GM18502 (cell line): ENCODE results near the gene FAM168A.

Experiments used
- ATAC-seq: cut with Tn5 transposase; IDR thresholded peaks from one replicate; pipeline ENCODE4 v1.9.1; 2021; ENCODE audit warnings: mild to moderate bottlenecking; ENCODE audit not compliant: unreplicated experiment, poor library complexity

The FAM168A gene, protein sequence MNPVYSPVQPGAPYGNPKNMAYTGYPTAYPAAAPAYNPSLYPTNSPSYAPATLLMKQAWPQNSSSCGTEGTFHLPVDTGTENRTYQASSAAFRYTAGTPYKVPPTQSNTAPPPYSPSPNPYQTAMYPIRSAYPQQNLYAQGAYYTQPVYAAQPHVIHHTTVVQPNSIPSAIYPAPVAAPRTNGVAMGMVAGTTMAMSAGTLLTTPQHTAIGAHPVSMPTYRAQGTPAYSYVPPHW

DNA sequence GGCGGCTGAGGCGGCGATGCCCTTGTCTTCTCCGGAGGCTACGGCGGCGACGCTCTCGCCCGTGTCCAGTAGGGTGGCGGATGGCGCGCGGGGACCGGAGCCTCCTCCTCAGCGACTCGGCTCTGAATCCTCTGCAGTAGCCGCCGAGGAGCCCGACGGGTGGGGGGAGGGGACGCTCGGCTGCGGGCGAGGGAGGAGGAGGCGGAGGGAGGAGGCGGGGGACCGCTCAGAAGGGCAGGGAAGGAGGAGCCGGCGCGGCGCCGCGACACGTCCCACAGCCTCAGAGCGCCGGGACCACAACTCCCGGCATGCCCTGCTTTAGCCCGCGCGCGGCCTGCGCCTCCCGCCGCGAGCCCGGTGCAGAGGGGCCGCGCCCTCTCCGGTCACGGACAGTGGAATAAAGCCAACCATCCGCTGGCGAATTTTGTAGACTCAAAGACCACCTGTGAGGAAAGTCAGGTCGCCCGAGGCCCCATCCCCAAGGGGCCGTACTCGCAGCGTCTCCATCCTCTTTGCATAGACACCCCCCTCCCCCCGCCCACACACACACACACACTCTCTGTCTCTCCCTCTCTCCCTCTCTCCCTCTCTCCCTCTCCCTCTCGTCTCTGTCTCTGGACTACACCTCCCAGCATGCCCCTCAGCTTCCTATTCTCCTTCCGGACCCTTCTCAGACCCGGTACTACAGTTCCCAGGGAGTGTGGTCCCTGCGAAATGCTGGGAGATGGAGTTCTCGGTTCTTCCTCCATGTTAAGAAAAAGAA, at the start of gene FAM168A:
TSS of gene FAM168A (minus strand) at position 157 of the 763 bp plus-strand sequence. CDS start 129,638 bp downstream, outside the sequence.
- peak; percentile 92 for ATAC-seq

DNA sequence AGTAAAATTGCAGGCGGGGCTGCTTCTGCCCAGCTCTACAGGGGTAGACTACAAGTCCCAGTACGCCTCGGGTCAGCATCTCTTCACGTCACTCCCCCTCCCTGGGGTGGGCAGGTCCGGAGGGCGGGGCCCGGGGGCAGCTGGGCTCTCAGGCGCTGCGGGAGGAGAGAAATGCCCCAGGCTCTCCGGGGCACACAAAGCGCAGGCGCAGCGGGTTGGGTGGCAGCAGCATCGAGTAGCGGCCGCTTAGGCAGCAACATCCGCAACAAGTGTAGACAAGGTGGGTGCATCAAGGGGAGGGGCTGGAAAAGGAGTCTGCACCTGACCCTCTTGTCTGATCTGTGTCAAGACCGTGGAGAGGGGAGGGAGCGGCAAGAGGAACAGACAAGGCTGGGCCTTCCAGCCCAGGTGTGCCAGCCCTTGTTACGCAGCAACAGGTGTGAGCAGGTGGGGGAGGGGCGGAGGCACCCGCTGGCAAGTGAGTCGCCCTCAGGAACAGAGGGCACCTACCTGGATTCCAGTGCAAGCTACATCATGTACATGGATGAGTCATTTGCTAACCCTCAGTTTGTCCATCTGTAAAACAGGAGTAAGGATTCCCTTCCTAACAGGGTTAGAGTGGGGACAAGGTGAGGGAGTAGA, 49.7 kb upstream of the FAM168A start:
- ATAC-seq, result peak; percentile 58

DNA sequence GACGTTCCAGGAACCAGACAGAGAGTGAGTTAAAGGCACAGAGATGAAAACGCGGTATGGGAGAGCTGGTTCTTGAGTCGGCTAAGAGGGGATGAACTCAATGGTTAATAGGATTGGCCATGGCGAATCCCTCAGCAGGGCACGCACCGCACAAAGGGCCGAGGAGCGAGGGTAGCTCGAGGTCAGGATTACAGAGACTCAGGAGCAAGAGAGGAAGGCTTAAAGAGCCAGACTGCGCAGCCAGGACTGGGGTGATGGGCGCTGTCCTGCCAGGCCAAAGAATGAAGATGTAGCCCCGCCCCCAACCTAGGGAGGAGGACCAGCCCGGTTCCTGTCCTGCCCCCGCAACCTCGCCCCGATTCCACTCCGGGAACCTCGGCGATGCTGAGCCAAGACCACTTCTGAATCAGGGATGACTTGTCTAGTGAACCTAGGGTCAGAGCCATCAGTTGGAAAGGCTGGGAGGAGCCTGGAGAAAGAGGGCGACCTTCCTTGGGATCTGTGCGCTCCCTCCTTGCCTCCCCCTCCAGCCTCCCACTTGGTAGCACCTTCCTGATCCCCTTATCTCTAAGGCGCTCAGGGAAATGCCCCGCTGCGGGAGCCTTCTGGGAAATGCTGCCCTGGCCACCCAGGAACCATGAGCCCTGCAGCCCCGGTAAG, 48.2 kb upstream of the FAM168A start, which contains the start of gene PLEKHB1:
TSS of gene PLEKHB1 (plus strand) at position 610 of the 660 bp plus-strand sequence. CDS start at position 638, 28 bp downstream.
- no peak for ATAC-seq

DNA sequence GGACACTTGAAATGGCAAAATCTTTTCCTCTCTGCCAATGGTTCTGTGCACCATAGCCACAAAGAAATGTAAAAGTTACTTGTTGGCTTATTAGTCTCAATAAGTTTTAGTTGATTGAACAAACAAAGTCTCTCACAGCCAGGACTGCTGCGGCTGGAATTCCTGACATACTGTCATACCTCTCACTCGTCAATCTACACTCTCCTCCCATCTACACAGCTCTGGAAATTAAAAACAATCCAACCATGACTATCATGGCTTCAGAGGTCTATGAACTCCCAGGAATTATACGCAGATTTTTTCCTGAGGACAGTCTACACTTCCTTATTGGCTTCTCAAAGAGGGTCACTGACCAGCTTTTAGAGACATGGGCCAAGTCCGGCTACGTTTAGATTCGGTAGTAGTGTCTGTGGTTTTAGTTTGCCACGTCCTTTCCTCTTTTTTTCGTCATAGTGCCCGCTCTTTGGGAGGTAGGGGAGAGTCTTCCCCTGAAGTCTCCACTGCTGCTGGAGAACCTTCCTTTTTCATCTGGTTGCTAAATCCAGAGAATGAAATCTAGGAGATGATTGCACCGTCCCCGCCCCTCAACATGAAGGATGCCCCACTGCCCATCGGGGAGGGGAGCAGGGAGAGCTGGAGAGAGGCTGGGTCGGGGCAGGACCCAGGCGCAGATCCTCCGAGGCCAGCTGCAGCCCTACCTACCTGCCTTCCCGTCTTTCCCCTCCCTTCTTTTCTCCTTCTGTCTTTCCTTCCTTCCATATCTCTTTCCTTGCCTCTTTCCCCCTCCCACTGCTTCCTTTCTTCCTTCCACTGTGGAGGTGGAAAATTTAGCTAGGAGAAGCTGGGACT, 47.4 kb upstream of the FAM168A start:
- no peak for ATAC-seq

DNA sequence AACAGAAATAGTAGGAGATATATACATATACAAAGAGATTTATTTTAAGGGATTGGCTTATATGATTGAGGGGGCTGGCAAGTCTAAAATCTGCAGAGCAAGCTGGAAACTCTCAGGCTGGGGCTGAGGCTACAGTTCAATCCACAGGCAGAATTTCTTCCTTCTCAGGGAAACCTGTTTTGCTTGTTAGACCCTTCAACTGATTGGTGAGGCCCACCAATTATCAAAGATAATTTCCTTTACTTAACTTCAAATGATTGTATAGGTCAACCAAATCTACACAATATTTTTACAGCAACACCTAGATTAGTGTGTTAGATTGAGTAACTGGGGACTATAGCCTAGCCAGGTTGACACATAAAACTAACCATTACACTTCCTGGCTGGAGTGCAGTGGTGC, 43.8 kb upstream of the FAM168A start:
- no peak for ATAC-seq

DNA sequence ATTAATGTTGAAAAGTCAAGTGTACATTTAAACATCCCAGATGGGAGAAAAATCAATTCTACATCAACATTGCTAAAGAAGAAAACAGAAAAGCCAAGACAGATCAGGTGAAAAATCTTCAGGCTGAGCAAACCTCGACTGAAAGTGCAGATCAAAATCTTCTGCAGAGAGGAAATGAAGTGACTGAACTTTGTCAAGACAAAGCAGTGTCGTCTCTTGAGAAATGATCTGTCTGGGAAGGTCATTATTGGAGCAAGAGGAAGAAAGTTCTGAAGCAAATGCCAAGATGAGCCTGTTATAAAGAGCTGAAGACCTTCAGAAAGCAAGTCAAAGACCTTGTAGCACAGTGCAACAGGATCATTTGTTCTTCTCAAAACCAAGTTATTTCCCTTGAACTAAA, 42.7 kb upstream of the FAM168A start:
- no peak for ATAC-seq

DNA sequence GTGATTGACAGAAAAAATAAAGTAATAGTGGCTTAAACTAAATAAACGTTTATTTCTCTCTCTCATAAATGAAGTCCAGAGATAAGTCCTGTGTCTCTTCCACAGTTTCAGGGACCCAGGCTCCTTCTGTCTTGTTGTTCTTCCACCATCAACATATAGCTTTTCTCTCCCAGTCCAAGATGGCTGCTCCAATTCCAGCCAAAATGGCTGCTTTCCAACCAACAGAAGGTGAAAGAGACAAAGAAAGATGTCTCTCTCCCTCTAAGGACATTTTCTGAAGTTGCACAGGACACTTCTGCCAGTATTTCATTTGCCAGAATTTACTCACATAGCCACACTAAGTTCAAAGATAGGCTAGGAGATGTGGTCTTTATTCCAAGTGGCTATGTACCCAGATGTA, 39.1 kb upstream of the FAM168A start:
- ATAC-seq, result no peak

DNA sequence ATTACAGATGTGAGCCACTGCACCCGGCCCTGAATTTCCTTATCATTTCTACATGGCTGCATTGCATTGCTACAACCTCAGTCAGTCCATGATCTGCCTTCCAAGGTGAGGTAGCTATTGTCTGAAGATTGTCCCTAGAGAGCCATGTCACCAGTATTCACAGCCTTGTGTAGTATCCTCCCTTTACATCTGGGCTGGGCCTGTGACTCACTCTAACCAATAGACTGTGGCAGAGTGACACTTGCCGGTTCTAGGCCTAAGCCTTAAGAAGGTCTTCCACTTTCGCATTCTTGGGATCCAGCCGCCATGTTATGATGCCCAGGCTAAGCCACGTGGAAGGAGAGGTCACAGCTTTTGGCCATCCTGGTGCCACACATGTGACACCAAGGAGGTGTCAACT, 38.3 kb upstream of the FAM168A start:
- no peak for ATAC-seq

DNA sequence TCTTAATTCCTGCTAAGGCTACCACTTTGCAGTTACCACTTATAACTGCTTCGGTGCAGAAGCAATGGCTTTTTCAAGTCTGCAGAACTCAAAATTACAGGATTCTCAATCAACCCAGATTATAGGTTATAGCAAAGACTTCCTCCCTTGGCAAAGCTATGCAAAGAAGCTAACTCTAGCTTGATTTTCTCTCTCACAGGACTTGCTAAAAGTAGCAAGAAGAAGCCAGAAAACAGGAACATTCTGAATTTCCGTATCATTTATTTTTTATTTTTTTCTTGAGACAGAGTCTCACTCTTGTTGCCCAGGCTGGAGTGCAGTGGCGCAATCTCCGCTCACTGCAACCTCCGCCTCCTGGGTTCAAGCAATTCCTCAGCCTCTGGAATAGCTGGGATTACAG, 37.8 kb upstream of the FAM168A start:
- no peak for ATAC-seq

DNA sequence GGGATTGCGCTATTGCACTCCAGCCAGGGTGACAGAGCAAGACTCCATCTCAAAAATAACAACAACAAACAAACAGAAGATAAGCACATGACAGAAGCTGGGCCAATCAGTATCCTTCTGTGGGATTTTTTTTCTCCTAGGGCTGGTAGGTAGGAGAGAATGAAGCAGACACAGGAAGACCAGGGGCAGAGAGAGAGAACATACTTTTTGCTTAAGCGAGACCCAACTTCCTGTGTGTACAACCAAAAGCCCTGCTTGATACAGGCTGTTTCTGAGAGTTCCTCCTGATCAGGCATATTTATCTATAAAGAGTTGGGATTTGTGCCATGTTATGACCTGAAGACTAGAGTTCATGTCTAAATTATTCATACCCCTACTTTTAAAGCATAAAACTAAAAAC, 36.1 kb upstream of the FAM168A start:
- no peak for ATAC-seq

DNA sequence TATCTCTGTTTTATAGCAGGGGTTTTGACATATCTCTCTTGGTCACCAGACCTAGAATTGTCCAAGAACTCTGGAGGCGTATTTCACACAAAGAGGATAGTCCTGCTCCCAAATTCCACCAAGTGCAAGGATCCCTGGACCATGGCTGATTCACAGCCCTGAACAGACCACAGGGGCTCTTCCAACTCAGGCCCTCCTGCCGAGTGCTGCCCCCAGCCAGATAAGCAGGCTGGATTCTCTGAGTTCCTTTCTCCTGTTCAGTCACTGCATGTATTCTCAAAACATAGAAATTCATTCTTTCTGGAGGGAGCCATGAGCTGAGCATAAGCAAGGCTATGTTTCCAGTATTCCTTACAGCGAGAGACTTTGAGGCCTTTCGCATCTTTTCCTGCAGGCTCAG, 35.1 kb upstream of the FAM168A start:
- no peak for ATAC-seq

DNA sequence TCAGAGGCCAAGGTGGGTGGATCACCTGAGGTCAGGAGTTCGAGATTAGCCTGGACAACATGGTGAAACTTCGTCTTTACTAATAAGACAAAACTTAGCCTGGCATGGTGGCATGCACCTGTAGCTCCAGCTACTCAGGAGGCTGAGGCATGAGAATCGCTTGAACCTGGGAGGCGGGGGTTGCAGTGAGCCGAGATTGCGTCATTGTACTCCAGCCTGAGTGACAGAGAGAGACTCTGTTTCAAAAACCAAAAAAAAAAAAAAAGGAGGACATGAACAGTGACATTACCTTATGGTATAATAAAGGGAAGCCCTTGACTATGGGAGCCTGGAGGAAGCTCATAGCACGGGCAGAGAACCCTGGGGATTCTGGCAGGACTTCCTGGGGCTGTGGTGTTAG, 32.0 kb upstream of the FAM168A start:
- no peak for ATAC-seq

DNA sequence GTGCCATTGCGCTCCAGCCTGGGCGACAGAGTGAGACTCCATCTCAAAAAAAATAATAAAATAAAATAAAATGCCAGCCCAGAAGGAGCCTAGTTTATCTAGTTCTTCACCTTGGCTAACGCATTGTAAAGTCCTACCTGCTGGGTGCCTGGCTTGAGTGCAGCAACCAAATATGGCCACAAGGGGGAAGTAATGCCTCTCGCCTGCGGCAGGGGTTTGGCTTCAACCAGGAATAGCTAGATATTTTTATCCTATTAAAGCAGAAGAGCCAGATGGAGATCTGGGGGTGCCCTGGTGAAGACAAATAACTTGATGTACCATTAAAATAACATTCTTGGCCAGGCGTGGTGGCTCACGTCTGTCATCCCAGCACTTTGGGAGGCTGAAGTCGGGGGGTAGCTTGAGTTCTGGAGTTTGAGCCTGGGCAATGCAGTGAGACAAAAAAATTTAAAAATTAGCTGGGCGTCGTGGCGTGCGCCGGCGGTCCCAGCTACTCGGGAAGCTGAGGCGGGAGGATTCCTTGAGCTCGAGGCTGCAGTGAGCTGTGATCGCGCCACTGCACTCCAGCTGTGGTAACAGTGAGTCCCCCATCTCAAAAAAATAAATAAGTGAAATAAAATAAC, 27.9 kb upstream of the FAM168A start:
- ATAC-seq, result no peak

DNA sequence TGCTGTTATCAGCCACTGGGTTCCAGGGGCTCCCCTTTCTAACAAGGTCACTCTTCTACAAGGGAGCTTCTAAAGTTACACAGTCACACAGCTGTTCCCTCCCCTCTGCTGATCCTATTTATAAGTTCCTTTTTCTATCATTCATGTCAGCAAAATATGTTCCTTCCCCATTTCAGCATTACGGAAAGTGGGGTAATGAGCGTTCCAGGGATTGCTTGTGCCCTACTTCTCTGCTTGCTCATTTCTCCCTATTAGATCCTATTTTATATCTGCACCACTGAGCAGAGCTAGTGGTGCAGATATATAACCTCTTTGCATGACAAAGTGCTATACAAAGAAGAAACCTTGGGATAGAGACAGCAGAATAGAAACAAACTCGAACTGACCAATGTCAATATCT, 25.8 kb upstream of the FAM168A start:
- no peak for ATAC-seq

DNA sequence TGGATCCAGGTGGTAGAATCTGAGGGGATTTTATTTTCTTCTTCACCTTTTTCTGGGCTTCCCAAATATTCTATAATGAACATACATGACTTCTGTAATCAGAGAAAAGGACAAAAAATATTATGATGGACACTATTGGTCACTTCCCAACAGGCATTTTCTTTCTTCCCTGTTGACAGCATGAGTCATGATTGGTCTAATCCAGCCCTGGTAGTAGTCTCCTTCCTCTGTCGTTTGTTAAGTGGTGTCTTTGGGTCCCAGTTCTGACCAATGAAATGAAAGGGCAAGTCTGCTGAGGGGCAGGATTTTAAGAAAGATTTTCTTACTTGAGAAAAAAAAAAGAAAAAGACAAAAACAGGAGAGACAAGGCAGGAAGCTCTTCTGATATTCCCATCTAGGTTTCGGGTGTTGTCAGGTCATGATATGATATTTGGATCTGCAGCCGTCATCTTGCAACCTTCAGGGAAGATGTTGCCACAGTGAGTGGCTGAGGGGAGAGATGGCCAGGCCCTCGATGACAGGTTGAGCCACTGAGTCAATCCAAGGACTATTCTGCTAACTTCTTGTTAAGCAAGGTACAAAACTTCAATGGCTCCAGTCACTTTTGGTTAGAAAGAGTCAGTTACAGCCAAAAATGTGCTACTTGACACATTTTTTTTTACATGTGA, 25.1 kb upstream of the FAM168A start:
- no peak for ATAC-seq

DNA sequence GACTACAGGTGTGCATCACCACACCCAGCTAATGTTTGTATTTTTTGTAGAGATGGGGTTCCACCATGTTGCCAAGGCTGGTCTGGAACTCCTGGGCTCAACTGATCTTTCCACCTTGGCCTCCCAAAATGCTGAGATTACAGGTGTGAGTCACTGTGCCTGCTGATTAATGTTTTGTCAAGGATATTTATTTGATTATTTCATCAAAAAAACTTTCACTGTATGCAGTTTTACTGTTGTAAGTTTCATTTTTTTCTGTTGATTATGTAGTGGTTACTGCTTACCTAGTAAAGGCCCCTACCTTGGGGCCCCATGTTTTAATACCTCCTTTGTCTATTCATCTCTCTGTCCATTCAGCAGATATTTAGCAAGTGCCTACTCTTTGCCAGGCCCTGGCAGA, 16.7 kb upstream of the FAM168A start:
- ATAC-seq, result no peak

DNA sequence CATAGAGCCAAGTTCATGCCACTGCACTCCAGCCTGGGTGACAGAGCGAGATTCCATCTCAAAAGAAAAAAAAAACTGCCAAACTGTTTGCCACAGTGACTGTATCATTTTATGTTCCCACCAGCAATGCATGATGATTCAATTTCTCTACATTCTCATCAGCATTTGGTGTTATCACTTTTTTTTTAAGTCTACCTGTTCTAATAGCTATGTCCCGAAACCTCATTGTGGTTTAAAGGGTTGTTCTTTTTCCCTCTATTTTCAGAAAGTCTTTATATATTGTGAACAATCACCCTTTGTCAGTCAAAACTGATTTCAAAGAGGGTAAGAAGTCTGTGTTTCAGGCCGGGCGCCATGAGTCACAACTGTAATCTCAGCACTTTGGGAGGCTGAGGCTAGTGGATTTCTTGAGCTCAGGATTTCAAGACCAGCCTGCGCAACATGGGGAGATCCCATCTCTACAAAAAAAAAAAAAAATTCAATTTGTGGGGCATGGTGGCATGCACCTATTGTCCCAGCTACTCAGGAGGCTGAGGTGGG, 14.8 kb upstream of the FAM168A start:
- ATAC-seq, result no peak

DNA sequence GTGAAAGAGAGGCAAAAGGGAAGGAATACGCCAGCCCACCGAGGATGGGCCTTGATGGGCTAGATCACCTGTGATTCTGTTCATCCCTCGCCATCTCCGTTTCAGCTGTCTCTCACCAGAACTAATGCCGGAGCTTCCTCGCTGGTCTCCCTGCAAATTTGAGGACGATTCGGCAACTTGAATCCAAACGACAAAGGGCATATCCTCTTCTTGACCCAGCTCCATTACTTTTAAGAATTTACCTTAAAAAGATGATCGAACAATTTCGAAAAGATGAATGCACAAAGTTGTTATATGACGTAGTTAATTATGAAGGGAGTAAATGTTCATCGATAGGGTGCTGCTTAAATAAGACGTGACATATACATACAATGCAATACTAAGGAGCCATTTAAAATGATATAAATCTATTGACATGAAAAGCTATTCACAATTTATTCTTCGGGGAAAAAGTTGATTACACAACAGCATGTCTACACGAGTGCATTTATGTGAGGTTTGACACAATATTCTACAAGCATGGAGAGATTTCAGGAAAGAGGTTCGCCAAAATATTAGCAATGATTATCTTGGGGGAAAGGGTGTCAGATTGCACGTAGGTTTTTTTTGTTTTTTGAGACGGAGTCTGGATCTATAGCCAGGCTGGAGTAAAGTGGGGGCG, 937 bp upstream of the FAM168A start:
- ATAC-seq, result no peak
